Heart left ventricle (tissue), 13 donors: ENCODE measurements around the gene KCNK15.

Experiments used
- POLR2A ChIP-seq, 2 donors: fragments of 450-650 bp; IDR thresholded peaks; one replicate each; pipeline ENCODE4 v1.6.1; 2017; ENCODE audit warnings: antibody characterized with exemption in 2 of 2, mild to moderate bottlenecking in 2 of 2, moderate library complexity in 2 of 2
- TF ChIP-seq, protein P1 (sequence below), 12 donors: fragments of 200-600 bp; sonication (generic) in 4 of 12; IDR thresholded peaks; one replicate each; pipeline versions ENCODE4 v1.5.0 to v1.8.0; 2018 to 2022; ENCODE audit warnings: antibody characterized with exemption in 12 of 12, mild to moderate bottlenecking in 5 of 12
- donor health status: ischemic (EF 13 %, LVEDD 7.1; RV severe dilation, severe dysfunction).
- donor health status: DM: no; HTN: yes; CAD: no.
- donor health status: DM: no; HTN: no; CAD: no.
- donor health status: ischemic (EF 25% LVEDD 6.9; RV normal size, moderate dysfunction).
- donor health status: ischemic (EF 25% LVEDD 5.7; RV mildly dilated, moderate dysfunction).
- donor health status: ischemic (EF 35%, LVEDD 5.7; RV mildly dilated, moderate dysfunction).
- donor health status: nonischemic (EF 11% LVEDD 7.7; RV severe dilation, severe dysfunction).
- donor health status: DM: yes; HTN: yes; CAD: no.
- donor health status: PGD.
- donor health status: ischemic (EF 29% LVEDD 5.4; RV normal size, mild dysfunction).
- donor health status: nonischemic (EF 23%, LVEDD 6.1; RV moderate dilation, normal function).

GRCh38 chr20:44752099-44752931 is 6.7 kb downstream of the KCNK15 start:
- TF ChIP-seq, protein P1, sequence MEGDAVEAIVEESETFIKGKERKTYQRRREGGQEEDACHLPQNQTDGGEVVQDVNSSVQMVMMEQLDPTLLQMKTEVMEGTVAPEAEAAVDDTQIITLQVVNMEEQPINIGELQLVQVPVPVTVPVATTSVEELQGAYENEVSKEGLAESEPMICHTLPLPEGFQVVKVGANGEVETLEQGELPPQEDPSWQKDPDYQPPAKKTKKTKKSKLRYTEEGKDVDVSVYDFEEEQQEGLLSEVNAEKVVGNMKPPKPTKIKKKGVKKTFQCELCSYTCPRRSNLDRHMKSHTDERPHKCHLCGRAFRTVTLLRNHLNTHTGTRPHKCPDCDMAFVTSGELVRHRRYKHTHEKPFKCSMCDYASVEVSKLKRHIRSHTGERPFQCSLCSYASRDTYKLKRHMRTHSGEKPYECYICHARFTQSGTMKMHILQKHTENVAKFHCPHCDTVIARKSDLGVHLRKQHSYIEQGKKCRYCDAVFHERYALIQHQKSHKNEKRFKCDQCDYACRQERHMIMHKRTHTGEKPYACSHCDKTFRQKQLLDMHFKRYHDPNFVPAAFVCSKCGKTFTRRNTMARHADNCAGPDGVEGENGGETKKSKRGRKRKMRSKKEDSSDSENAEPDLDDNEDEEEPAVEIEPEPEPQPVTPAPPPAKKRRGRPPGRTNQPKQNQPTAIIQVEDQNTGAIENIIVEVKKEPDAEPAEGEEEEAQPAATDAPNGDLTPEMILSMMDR (IDR thresholded peaks at IDR 0.05) = no peak
- TF ChIP-seq POLR2A (IDR thresholded peaks at IDR 0.05) = no peak
